Measurements from ENCODE around the gene TBK1. TPM values are rescaled to one million over a fixed set of nuclear protein-coding genes. Genes with fewer than 3 reads are reported as not detected.

The TBK1 gene
- total RNA-seq (10 to 100 TPM; 25.9 to 32.8 TPM), polyA plus RNA-seq (10 to 100 TPM; 10.9 to 19.1 TPM)
- long read RNA-seq, donor 1, transcript TBK1-201 (21 exons, 3,256 nt): major isoform, 11 of 24 reads
- long read RNA-seq, donor 1, partial matches to known transcripts: 10 of 24 reads
- long read RNA-seq, donor 1, other reads (novel, unspliced or antisense): 3 of 24 reads
- long read RNA-seq, donor 2, transcript TBK1-201 (21 exons, 3,256 nt): major isoform, 8 of 19 reads
- long read RNA-seq, donor 2, partial matches to known transcripts: 5 of 19 reads
- long read RNA-seq, donor 2, other reads (novel, unspliced or antisense): 6 of 19 reads

DNA sequence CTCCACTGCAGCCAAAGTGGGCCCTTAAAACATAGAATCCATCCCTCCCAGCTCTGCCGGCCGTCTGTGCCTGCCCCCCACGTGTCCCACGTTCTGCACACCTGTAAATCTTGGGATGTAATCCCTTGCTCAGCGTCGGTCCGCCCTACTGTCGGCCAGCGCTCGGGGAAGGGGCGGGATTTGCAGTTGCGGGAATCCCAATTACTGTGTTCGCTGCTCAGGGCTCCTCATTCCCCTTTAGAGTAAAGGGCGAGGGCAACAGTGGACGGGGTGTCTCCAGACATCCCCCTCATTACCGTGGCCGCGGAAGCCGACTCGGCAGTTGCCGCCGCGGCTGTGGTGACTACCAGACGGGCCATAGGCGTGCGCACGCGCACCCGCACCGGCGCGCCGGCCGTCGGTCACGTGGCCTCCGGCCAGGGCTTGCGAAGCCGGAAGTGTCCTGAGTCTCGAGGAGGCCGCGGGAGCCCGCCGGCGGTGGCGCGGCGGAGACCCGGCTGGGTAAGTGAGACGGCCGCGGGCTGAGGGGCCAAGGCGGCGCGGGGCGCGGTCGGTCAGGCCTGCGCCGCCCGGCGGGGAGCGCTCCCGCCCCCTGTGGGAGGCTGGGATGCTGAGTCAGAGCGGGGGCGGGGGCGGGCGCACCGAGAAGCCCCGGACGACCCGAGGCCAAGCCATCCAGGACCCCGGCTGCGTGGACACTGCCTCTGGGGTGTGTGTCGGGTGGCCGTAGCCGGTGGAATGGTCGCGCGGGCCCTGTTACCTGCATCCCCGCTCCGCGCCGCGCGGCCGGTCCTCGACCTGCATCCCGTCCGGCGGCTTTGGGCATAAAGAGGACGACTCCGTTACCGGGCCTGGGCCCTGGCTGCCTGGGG, at the start of gene TBK1:
Gene TBK1 (plus strand): TSS at position 434 of the 872 bp plus-strand sequence. CDS start 3,751 bp downstream, outside the sequence.
- ATAC-seq (ENCODE audit: low FRiP score): peak; percentile 97

DNA sequence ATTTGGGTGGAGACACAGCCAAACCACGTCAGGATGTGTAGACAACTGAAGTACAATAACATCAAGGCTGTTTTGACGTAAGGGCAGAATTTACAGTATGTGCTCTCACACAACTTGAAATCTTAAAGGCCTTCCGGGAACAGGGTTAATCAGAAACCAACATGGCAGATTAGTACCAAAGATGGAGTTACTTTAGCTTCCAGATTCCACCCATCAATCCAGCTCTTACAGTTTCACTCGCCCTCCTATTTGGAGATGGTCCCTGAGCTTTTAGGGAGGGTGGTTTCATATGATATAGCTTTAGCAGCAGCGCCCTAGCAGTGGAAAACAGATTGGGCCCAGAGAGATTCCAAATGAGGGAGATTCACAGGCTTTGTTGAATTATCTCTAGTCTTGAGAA, 49.7 kb upstream of the TBK1 start:
- 84 to 92% methylated on average over 5 of the region's 5 CpGs for WGBS, 2 donors
- Histone ChIP-seq H3K9me3 (ENCODE audit: control insufficient read depth, low read length) (no peaks in the 10 kb centered on the region), H3K4me3 (ENCODE audit: low read length in 2 of 2) (no peak overlapping the region), H3K4me1 (ENCODE audit: control insufficient read depth in 1 of 2, insufficient read depth in 2 of 2, low read length in 2 of 2) (no peaks in the 10 kb centered on the region), H3K27me3 (ENCODE audit: control insufficient read depth in 1 of 2, insufficient read depth in 2 of 2, low read length in 1 of 2) (no peaks in the 10 kb centered on the region), H3K36me3 (ENCODE audit: control insufficient read depth in 1 of 2, insufficient read depth in 2 of 2, low read length in 1 of 2) (no peaks in the 10 kb centered on the region), H3K27ac (ENCODE audit: low read depth in 1 of 2, low read length in 2 of 2) (no peak overlapping the region)
- intact Hi-C loops (cut with DNase I): loop anchor here (10.0 kb wide), 1 partner anchor 567 kb away; no protein-coding TSS in a partner anchor
- DNase-seq (no peak), ATAC-seq (ENCODE audit: low FRiP score) (no peak)

More for the DNA sequence above, at the start of gene TBK1:
- WGBS, 2 donors: 0 to 1% methylated on average over 51 to 94 of the region's 94 CpGs
- Histone ChIP-seq H3K36me3 (ENCODE audit: control insufficient read depth in 1 of 2, insufficient read depth in 2 of 2, low read length in 1 of 2) (peaks cover 2 to 4% of the 10 kb centered on the region in 2 donors), H3K9me3 (ENCODE audit: control insufficient read depth, low read length) (no peaks in the 10 kb centered on the region), H3K27ac (ENCODE audit: low read depth in 1 of 2, low read length in 2 of 2) (peak within 1 kb of the TSS; percentile 79 to 92), H3K27me3 (ENCODE audit: control insufficient read depth in 1 of 2, insufficient read depth in 2 of 2, low read length in 1 of 2) (no peaks in the 10 kb centered on the region), H3K4me3 (ENCODE audit: low read length in 2 of 2) (peak within 1 kb of the TSS; percentile 24 to 96), H3K4me1 (ENCODE audit: control insufficient read depth in 1 of 2, insufficient read depth in 2 of 2, low read length in 2 of 2) (no peaks in the 10 kb centered on the region)
- DNase-seq: peak; percentile 94 to 97
- intact Hi-C loops (cut with DNase I): loop anchor here in 1 of 2 donors (5.0 kb wide), 1 partner anchor 45 kb away; no protein-coding TSS in a partner anchor

DNA sequence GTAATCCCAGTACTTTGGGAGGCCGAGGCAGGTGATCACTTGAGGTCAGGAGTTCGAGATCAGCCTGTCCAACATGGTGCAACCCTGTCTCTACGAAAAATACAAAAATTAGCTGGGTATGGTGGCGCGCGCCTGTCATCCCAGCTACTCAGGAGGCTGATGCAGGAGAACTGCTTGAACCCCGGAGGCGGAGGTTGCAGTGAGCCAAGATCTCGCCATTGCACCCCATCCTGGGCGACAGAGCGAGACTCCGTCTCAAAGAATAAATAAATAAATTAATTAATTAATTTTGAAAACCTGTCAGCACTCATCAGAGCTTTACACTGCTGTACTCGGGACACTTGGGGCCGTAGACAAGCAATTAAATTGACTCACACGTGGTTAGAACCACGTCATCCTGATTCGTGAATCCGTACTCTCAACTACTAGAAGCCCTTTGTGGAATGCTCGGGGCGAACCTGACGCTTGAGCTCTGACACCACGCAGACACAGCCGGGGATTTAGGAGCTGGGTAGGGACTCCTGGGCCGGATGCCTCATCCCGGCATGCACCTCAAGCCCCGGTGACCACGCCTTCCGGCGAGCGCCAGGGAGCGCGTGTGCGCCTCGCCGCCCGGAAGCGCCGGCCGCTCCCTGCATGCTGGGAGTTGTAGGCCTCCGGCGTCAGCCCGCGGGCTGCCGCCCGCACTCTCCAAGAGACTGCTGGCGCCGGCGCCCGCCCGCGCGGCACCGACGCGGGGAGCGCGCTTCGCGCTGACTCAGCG, 48.0 kb upstream of the TBK1 start, which contains the start of gene XPOT:
Gene XPOT (plus strand): TSS at position 686 of the 763 bp plus-strand sequence. CDS start 5,644 bp downstream, outside the sequence.
- intact Hi-C loops (cut with DNase I): loop anchor here (10.0 kb wide), 1 partner anchor 569 kb away; no protein-coding TSS in a partner anchor
- Histone ChIP-seq H3K9me3 (ENCODE audit: control insufficient read depth, low read length) (no peaks in the 10 kb centered on the region), H3K36me3 (ENCODE audit: control insufficient read depth in 1 of 2, insufficient read depth in 2 of 2, low read length in 1 of 2) (no peaks in the 10 kb centered on the region), H3K27me3 (ENCODE audit: control insufficient read depth in 1 of 2, insufficient read depth in 2 of 2, low read length in 1 of 2) (no peaks in the 10 kb centered on the region), H3K27ac (ENCODE audit: low read depth in 1 of 2, low read length in 2 of 2) (peak within 1 kb of the TSS; percentile 73 to 89), H3K4me3 (ENCODE audit: low read length in 2 of 2) (peak within 1 kb of the TSS; percentile 31 to 83), H3K4me1 (ENCODE audit: control insufficient read depth in 1 of 2, insufficient read depth in 2 of 2, low read length in 2 of 2) (no peaks in the 10 kb centered on the region)
- ATAC-seq (ENCODE audit: low FRiP score) (peak; percentile 97), DNase-seq (peak; percentile 97 to 98)
- 12 to 14% methylated on average over 56 to 60 of the region's 60 CpGs for WGBS, 2 donors

DNA sequence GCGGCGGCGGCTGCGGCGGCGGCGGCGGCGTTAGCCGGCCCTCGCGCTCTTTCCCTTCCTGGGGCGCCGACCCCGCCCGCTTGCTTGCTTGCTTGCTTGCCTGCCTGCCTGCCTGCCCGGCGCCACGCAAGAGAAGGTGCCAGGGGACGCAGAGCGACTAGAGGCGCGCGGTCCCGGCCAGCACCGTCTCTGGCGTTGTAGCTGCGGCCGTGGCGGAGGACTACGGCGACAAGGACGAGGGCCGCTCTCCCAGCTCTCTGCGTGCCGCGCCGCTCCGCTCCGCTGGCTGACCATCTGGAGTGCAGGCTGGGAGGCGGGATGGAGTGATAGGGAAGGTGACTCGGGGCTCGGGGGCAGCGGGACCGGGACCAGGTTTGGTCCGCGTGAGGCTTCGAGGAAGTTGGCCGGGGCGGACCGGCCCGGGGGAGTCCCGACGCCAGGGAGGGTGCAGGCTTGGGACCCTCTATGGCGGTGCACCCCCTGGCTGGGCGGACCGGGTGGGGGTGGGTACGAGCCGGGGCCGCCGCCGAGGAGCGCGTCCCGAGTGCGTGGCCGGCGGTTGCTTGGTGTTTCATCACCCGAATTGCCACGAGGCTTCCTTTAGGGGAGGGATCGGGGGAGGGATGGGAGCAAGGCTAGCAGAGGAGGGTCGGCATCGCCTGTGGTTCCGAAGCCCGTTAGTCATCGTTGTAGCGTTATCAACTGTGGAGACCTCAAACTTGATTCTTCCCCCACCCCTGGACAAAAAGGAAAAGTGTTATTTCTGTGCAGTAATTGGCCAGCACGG, 47.3 kb upstream of the TBK1 start:
- intact Hi-C loops (cut with DNase I): loop anchor here (5.0 to 10.0 kb wide), 2 partner anchors 48 to 570 kb away; partner anchors contain the start of gene TBK1 (in 1 of the 2)
- H3K9me3 ChIP-seq (ENCODE audit: control insufficient read depth, low read length): no peaks in the 10 kb centered on the region
- H3K27me3 ChIP-seq (ENCODE audit: control insufficient read depth in 1 of 2, insufficient read depth in 2 of 2, low read length in 1 of 2): no peaks in the 10 kb centered on the region
- H3K4me3 ChIP-seq (ENCODE audit: low read length in 2 of 2): peak overlapping the region; percentile 31 to 83
- H3K36me3 ChIP-seq (ENCODE audit: control insufficient read depth in 1 of 2, insufficient read depth in 2 of 2, low read length in 1 of 2): no peaks in the 10 kb centered on the region
- no peaks in the 10 kb centered on the region for H3K4me1 ChIP-seq (ENCODE audit: control insufficient read depth in 1 of 2, insufficient read depth in 2 of 2, low read length in 2 of 2)
- peak; percentile 77 for ATAC-seq (ENCODE audit: low FRiP score)
- H3K27ac ChIP-seq (ENCODE audit: low read depth in 1 of 2, low read length in 2 of 2): peak overlapping the region; percentile 73 to 89
- peak; percentile 78 to 88 for DNase-seq
- WGBS, 2 donors: 1% methylated on average over 60 to 78 of the region's 78 CpGs

DNA sequence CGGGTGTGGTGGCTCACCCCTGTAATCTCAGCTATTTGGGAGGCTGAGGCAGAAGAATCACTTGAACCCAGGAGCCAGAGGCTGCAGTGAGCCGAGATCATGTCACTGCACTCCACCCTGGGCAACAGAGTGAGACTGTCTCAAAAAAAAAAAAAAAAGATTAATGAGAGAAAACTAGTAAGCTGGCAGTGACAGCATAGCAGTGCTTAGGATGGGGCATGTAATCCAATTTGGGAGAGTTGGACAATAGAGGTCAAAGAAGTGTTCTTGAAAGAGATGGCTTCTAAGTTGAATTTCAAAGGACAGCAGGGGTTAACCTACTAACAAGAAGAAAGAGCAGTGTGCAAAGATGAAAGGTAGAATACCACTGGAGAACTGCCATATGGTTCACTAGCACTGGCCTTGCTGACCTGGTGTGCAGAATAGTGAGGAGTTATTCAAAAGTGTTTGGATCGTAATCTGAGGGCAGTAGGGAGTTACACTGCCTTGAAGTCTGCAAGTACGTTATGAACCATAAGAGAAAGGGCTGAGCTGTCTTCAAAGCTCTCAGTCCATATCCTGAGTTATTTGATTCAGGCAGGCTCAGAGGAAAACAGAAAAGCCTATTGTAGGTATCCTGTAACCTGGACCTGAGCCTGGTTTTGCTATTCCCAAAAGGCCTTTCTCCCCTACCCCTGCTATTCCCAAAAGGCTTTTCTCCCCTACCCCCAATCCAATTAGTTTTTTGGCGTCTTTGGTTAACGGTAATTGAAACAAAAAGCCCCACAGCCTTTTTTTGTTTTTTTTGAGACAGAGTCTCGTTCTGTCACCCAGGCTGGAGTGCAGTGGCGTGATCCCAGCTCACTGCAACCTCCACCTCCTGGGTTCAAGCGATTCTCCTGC, 44.3 kb upstream of the TBK1 start:
- H3K36me3 ChIP-seq (ENCODE audit: control insufficient read depth in 1 of 2, insufficient read depth in 2 of 2, low read length in 1 of 2): no peaks in the 10 kb centered on the region
- H3K27ac ChIP-seq (ENCODE audit: low read depth in 1 of 2, low read length in 2 of 2): no peak overlapping the region
- DNase-seq (no peak), ATAC-seq (ENCODE audit: low FRiP score) (no peak)
- no peaks in the 10 kb centered on the region for H3K27me3 ChIP-seq (ENCODE audit: control insufficient read depth in 1 of 2, insufficient read depth in 2 of 2, low read length in 1 of 2)
- intact Hi-C loops (cut with DNase I): loop anchor here (5.0 to 10.0 kb wide), 2 partner anchors 45 to 573 kb away; partner anchors contain the start of gene TBK1 (in 1 of the 2)
- H3K4me1 ChIP-seq (ENCODE audit: control insufficient read depth in 1 of 2, insufficient read depth in 2 of 2, low read length in 2 of 2): no peaks in the 10 kb centered on the region
- H3K4me3 ChIP-seq (ENCODE audit: low read length in 2 of 2): no peak overlapping the region
- 84% methylated on average over 9 of the region's 9 CpGs for WGBS, 2 donors
- no peaks in the 10 kb centered on the region for H3K9me3 ChIP-seq (ENCODE audit: control insufficient read depth, low read length)

DNA sequence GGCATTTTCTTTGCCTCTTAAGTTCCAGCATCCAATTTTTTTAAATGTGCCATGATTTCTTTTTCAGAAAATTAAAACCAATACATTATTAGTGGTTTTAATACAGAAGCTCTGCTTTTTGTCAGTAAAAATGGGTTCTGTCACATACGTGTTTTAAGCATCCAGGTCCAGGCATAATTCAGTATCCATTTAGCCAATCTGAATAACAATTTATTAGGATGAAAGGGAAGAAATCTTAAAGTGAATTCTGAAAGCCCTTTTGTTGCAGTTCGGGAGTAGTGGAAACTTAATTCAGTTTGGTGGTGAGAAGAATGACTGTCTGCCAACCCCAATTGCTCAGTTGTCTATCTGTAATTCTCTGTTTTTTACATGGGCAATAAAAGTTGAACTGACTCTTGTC, 40.5 kb upstream of the TBK1 start:
- H3K4me3 ChIP-seq (ENCODE audit: low read length in 2 of 2): no peak overlapping the region
- H3K36me3 ChIP-seq (ENCODE audit: control insufficient read depth in 1 of 2, insufficient read depth in 2 of 2, low read length in 1 of 2): peaks cover 0 to 4% of the 10 kb centered on the region in 2 donors
- H3K9me3 ChIP-seq (ENCODE audit: control insufficient read depth, low read length): no peaks in the 10 kb centered on the region
- DNase-seq: no peak
- no peak overlapping the region for H3K27ac ChIP-seq (ENCODE audit: low read depth in 1 of 2, low read length in 2 of 2)
- H3K27me3 ChIP-seq (ENCODE audit: control insufficient read depth in 1 of 2, insufficient read depth in 2 of 2, low read length in 1 of 2): no peaks in the 10 kb centered on the region
- H3K4me1 ChIP-seq (ENCODE audit: control insufficient read depth in 1 of 2, insufficient read depth in 2 of 2, low read length in 2 of 2): no peaks in the 10 kb centered on the region
- no peak for ATAC-seq (ENCODE audit: low FRiP score)
- 93 to 96% methylated on average over 2 of the region's 2 CpGs for whole genome bisulfite sequencing, 2 donors
- intact Hi-C loops (cut with DNase I): no loop called here

DNA sequence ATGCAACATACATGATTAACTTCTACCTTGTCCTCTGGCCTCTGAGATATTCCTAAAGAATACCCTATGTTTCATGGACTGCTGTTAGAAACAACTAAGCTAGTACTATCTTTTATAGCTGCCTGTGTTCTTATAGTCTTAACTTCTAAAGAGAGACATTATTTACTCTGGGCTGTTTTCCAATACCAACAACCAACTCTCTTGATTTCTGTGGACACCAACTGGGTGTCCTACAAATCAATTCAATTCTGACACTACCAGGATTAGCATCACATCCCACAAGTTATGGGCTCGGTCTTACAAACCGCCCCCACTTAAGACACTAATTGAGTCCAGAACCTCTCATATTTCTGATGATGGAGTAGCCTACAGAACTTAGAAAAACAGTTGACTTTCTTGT, 39.5 kb upstream of the TBK1 start:
- H3K4me3 ChIP-seq (ENCODE audit: low read length in 2 of 2): no peak overlapping the region
- DNase-seq (no peak), ATAC-seq (ENCODE audit: low FRiP score) (no peak)
- no peak overlapping the region for H3K27ac ChIP-seq (ENCODE audit: low read depth in 1 of 2, low read length in 2 of 2)
- no peaks in the 10 kb centered on the region for H3K4me1 ChIP-seq (ENCODE audit: control insufficient read depth in 1 of 2, insufficient read depth in 2 of 2, low read length in 2 of 2)
- WGBS, 2 donors: 65 to 66% methylated on average over 2 of the region's 2 CpGs
- intact Hi-C loops (cut with DNase I): no loop called here
- no peaks in the 10 kb centered on the region for H3K9me3 ChIP-seq (ENCODE audit: control insufficient read depth, low read length)
- peaks cover 3 to 4% of the 10 kb centered on the region in 2 donors for H3K36me3 ChIP-seq (ENCODE audit: control insufficient read depth in 1 of 2, insufficient read depth in 2 of 2, low read length in 1 of 2)
- no peaks in the 10 kb centered on the region for H3K27me3 ChIP-seq (ENCODE audit: control insufficient read depth in 1 of 2, insufficient read depth in 2 of 2, low read length in 1 of 2)
